Stimulated activated naive CD4-positive, alpha-beta T cell treated with Interleukin-2 at 50 U/mL for 16 hours (primary cell): ENCODE measurements around the gene APOO.

Source experiments
- DNase-seq: peaks from one replicate; lab custom pipeline; 2025; lab: John Stamatoyannopoulos, UW

The APOO gene

DNA sequence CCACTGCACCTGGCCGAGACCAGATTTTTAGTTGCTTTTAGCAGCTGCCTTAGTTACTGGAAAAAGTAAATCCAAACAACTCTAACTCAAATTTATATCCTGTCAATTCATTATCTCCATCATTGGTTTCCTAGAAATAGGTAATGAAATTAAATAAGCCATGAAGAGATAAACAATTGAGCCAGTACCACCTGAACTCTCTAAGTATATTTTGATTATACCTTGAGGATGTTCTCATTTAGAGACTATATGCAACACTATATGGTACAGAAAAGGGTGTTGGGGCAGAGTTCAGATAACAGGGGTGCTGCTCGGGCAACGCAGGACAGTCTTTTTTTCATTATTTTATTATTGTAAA is 89.8 kb downstream of the APOO start:
- DNase-seq, result no peak

GRCh38 chrX:23816179-23816578 is 91.6 kb downstream of the APOO start:
- no peak for DNase-seq

GRCh38 chrX:23815376-23815775 is 92.4 kb downstream of the APOO start:
- DNase-seq, result no peak

DNA sequence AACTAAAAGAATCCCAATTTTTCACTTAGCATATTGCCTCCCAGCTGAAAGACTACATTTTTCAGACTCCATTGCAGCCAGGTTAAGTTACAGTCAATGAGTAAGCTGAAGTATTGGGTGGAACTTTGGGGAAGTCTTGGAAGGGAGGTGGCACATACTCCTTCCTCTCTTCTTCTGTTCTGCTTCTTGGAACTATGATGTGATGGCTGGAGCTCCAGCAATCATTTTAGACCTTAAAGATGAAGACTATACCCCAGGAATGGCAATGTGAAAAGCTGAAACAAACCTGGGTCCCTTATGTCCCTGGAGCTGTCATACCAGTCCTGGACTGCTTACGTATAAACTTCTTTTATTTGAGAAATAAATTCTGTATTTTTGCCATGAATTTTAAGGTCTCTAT is 93.9 kb downstream of the APOO start:
- DNase-seq, result no peak

DNA sequence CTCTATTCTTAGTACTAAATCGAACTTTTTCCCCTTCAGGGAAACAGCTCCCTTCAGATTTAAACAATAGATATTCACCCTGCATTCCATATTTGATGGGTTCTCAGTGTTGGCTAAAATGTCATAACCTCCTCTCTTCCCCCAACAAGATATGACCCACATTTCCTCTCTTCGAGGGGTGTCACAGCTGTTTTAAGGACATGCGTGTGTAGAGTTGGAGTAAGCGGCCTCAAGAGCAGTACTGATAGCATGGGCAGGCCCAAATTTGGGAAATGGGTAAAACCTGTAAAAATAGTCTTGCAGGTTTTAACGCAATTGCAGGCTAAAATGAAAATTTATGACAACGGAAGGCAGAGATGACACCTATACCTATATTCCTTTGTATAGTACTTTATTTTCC is 96.1 kb downstream of the APOO start:
- no peak for DNase-seq

DNA sequence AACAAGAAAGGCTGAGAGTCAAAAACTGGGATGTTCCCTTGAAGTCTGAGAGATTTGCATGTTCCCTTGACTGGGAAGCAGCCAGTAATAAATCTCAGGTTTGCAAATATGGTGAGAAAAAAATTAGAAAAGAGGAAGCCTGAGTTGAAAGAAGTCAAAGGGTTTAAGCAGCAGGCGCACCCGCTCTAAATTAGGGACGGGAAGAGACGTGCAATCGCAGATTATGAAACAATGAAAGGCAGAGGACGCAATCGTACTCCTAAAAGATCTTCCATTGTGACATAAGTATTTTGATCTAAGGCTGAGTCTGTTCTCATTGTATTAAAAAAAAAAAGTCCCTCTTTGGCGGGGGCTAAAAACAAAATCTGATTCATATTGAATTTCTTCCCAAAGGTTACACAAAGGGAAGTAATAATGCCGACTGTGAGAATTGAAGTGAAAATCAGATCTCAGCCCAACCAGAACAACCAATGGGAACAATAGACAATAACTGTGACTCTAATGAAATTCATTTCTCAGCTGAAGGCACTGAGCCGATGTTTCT is 96.6 kb downstream of the APOO start:
- DNase-seq, result no peak

DNA sequence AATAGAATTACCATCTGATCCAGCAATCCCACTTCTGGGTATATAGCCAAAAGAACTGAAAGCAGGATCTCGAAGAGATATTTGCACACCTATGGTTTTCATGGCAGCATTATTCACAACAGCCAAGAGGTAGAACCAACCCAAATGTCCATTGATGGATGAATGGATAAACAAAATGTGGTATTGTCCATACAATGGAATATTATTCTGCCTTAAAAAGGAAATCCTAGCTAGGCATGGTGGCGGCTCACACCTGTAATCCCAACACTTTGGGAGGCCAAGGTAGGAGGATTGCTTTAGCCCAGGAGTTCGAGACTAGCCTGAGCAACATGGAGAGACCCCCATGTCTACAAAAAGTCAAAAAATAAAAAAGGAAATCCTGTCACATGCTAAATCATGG is 97.5 kb downstream of the APOO start:
- no peak for DNase-seq

GRCh38 chrX:23805389-23805788 is 102.3 kb downstream of the APOO start:
- DNase-seq, result no peak

- DNase-seq, result no peak
Observed at GRCh38 chrX:23804578-23804977, 103.2 kb downstream of the APOO start.

- DNase-seq, result no peak
Observed at GRCh38 chrX:23803931-23804381, 103.8 kb downstream of the APOO start.

DNA sequence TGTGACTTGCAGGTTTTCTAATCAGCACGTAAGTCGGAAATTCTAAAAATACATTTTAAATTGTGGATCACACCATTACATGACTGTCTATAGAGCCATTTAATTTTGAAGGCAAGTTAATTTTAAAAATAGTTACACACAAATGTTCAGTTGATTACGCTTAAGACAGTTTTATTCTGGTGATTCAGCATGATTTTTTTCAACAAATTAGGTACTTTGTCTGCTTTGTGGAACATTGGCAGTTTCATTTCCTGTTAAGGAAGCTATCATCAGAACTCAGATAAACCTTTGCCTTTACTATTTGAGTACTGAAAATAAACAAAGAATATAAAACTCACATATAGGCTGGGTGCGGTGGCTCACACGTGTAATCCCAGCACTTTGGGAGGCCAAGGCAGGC is 105.3 kb downstream of the APOO start:
- no peak for DNase-seq

DNA sequence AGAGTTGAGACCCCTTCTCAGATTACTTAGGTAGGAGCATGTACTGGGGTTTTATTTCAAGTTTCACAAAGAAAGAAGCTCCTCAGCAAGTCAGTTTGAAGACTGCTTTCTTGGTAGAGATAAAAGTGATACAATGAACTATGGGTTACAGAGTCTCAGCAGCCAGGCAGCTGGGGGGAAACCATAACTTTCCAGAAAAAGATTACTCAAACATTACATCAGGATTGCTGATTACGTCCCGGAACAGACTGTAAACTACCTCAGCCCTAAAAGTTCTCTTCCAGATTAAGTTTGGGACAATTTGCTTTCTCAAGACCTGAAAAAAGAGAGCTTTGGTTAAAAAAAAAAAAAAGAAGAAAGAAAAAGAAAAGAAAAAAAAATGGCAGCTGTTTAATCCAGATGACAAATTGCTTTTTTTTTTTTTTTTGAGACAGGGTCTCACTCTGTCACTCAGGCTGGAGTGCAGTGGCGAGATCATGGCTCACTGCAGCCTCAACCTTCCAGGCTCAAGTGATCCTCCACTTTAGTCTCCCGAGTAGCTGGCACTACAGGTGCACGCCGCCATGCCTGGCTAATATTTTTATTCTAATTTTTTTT is 108.2 kb downstream of the APOO start:
- DNase-seq, result no peak

GRCh38 chrX:23797371-23798128 is 110.2 kb downstream of the APOO start:
- DNase-seq, result no peak

DNA sequence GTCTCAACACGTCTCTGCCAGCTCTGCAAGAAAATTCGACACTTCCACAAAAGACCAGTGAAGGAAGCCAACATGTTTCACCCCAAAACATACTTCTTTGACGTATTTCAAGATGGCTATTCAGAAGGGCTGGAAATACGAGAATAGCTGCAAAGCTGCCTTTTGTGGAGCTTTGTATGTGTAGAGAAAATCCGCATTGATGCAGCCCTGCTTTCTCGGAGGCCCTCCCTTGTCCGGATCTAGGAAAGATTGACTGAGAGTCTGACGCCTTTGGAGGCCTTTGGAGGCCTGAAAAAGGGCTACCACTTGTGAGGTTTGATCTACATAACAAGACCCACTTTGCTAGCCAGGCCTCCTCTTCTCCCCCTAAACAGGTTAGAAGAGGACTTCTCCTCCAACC is 112.5 kb downstream of the APOO start:
- DNase-seq, result no peak

DNA sequence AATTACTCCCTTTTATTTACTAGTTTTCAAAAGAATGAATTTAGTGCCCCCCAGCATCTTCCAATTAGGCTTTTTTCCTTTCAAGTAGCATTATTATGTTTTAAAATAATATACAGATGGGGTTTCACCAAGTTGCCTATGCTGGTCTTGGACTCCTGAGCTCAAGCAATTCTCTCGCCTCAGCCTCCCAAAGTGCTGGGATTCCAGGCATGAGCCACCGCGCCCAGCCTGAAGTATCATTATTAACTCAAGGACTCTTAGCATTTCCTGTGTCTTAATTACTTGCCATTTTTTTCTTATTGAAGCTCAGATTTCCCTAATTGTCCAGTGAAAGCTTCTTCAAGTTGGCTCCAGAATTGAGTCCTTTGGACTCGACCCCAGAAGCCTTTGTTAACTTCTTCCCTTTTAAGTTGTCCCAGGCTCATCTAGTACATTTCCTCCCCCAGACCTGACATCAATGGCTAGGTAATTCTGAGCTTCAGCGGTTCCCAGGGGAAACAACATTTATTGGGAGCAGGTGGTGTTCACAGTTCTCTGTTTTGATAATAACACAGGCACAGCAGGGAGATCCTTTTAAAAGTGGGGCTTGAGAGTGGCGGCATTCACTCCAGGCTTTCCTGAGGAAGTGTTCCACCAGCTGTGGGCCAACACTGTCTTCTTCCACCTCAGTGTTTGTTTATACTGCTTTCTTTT is 114.7 kb downstream of the APOO start:
- no peak for DNase-seq

GRCh38 chrX:23790155-23790497 is 117.6 kb downstream of the APOO start:
- no peak for DNase-seq

DNA sequence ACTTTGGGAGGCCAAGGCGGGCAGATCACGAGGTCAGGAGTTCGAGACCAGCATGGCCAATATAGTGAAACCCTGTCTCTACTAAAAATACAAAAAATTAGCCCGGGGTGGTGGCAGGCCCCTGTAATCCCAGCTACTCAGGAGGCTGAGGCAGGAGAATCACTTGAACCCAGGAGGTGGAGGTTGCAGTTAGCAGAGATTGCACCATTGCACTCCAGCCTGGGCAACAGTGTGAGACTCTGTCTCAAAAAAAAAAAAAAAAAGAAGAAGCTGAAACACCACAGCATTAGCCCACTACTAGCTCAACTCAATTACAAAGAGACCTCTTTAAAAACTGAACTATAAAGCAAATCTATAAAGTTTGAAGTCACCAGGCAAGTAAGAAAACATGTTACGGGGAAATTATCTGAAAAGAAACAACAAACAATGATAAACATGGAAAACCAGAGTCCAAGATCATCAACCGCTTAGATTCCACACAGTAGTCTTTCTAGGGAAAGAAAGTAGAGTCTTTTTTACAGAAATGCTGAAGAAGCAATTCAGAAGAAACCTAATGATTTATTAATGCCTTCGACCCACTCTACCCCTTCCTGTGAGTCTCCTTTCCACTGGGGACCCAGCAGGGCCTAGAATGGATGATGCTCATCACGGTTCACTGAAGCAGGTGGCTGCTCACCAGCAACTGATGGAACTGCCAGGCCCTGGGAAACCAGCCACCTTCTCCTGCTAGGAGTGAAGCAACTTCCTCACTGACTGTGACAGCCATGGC is 118.2 kb downstream of the APOO start:
- no peak for DNase-seq

- DNase-seq, result no peak
Observed at GRCh38 chrX:23788946-23789345, 118.8 kb downstream of the APOO start.

GRCh38 chrX:23788521-23788920 is 119.2 kb downstream of the APOO start:
- no peak for DNase-seq

- no peak for DNase-seq
Observed at GRCh38 chrX:23787745-23788118, 120.0 kb downstream of the APOO start.

DNA sequence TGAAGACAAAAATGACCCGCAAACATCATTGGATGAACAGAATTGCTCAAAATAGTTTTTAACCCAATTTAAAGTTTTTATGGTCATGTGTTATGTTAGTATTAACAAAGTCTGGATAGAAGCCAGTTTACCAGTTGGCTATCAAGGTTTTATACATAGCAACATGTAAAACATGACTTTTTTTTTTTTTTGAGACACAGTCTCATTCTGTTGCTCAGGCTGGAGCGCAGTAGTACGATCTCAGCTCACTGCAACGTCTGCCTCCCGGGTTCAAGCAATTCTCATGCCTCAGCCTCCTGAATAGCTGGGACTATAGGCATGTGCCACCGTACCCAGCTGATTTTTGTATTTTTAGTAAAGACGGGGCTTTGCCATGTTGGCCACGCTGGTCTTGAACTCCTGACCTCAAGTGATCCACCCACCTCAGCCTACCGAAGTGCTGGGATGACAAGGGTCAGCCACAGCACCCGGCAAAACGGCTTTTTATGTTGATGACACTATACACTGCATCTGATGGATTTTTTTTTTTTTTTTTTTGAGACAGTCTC is 121.4 kb downstream of the APOO start:
- DNase-seq, result no peak

- DNase-seq, result no peak
Observed at GRCh38 chrX:23785580-23785979, 122.2 kb downstream of the APOO start.
